Uterus (tissue), 4 donors: ENCODE data around the gene CKMT2. TPM values are rescaled to one million over a fixed set of nuclear protein-coding genes. Genes with fewer than 3 reads are reported as not detected.
"Not testable (repeated sequence)": the region's sequence is repeated elsewhere in the genome, so short reads cannot be mapped to it uniquely, and the experiment has no call there.

Experiments used
- DNase-seq, 2 donors: peaks; one replicate each; pipeline ENCODE4 v3.0.0-alpha.2; 2019 to 2020
- H3K27ac ChIP-seq, 2 donors: fragments of 200-600 bp; sonication (generic); 1 replicate in 1 of 2; 2 replicates in 1 of 2; pipeline ENCODE4 v1.5.1; 2016 to 2018
- H3K27me3 ChIP-seq, 2 donors: fragments of 200-600 bp; sonication (generic); one replicate each; pipeline ENCODE4 v1.5.1; 2018 to 2019; ENCODE audit warnings: control low read depth in 1 of 2
- H3K36me3 ChIP-seq, 2 donors: fragments of 200-600 bp; sonication (generic); one replicate each; pipeline ENCODE4 v1.5.1; 2019; ENCODE audit warnings: control low read depth in 1 of 2
- H3K4me1 ChIP-seq, 2 donors: fragments of 200-600 bp; sonication (generic); one replicate each; pipeline ENCODE4 v1.5.1; 2018 to 2019; ENCODE audit warnings: control low read depth in 1 of 2
- H3K4me3 ChIP-seq, 2 donors: fragments of 200-600 bp; sonication (generic); 1 replicate in 1 of 2; 2 replicates in 1 of 2; pipeline ENCODE4 v1.5.1; 2018 to 2019; ENCODE audit warnings: mild to moderate bottlenecking in 1 of 2
- H3K9me3 ChIP-seq, 2 donors: fragments of 200-600 bp; sonication (generic); one replicate each; pipeline ENCODE4 v1.5.1; 2019; ENCODE audit warnings: control low read depth in 1 of 2
- CTCF ChIP-seq, 4 experiments: fragments of 200-600 bp in 2 of 4; fragments of 450-650 bp in 2 of 4; sonication (generic) in 2 of 4; IDR thresholded peaks; one replicate each; pipeline ENCODE4 v1.5.1; 2016 to 2019; ENCODE audit warnings: antibody characterized with exemption in 4 of 4, mild to moderate bottlenecking in 2 of 4, moderate library complexity in 1 of 4
- POLR2A ChIP-seq, 2 donors: fragments of 450-650 bp; IDR thresholded peaks; one replicate each; pipeline ENCODE4 v1.6.1; 2016; ENCODE audit warnings: antibody characterized with exemption in 2 of 2, mild to moderate bottlenecking in 1 of 2, moderate library complexity in 1 of 2
- intact Hi-C: fragments of 100-400 bp; cut with DNase I; formaldehyde crosslinking; loops from one replicate; pipeline ENCODE4 v1.15.1; 2023; ENCODE audit warnings: low total_unique reads
- total RNA-seq, 4 donors: library from RNA; depleted of rRNA in 3 of 4; stranded (reverse); fragments of >200 nt in 3 of 4; gene quantifications; one replicate each; pipeline versions ENCODE4 v1.1.0 to v1.2.4, GENCODE V29; 2014 to 2023
- donor health status: DM: yes; HTN: yes; CAD: no.

Gene CKMT2
- total RNA-seq, 4 donors from 2014 or later: 3.5 to 20.5 (median 9.8) TPM

- Histone ChIP-seq H3K4me3 (no peak overlapping the region), H3K27ac (peak overlapping the region in 1 of 2 donors; percentile 57), H3K27me3 (no peaks in the 10 kb centered on the region), H3K9me3 (peaks cover 0 to 8% of the 10 kb centered on the region in 2 donors), H3K36me3 (no peaks in the 10 kb centered on the region), H3K4me1 (no peaks in the 10 kb centered on the region)
- intact Hi-C loops: no loop called here
- no peak for DNase-seq
- TF ChIP-seq POLR2A (IDR thresholded peaks at IDR 0.05): no peak
- no peak for TF ChIP-seq CTCF (IDR thresholded peaks at IDR 0.05)
Measured at GRCh38 chr5:81268521-81269196, 35.5 kb downstream of the CKMT2 start.

- Histone ChIP-seq H3K36me3 (no peaks in the 10 kb centered on the region), H3K9me3 (peaks cover 0 to 15% of the 10 kb centered on the region in 2 donors), H3K4me1 (no peaks in the 10 kb centered on the region), H3K4me3 (no peak overlapping the region), H3K27ac (peak overlapping the region in 1 of 2 donors; percentile 57), H3K27me3 (no peaks in the 10 kb centered on the region)
- TF ChIP-seq POLR2A (IDR thresholded peaks at IDR 0.05) (no peak), CTCF (IDR thresholded peaks at IDR 0.05) (no peak)
- intact Hi-C loops: no loop called here
- DNase-seq: no peak
Measured at GRCh38 chr5:81269751-81270393, 36.8 kb downstream of the CKMT2 start.

DNA sequence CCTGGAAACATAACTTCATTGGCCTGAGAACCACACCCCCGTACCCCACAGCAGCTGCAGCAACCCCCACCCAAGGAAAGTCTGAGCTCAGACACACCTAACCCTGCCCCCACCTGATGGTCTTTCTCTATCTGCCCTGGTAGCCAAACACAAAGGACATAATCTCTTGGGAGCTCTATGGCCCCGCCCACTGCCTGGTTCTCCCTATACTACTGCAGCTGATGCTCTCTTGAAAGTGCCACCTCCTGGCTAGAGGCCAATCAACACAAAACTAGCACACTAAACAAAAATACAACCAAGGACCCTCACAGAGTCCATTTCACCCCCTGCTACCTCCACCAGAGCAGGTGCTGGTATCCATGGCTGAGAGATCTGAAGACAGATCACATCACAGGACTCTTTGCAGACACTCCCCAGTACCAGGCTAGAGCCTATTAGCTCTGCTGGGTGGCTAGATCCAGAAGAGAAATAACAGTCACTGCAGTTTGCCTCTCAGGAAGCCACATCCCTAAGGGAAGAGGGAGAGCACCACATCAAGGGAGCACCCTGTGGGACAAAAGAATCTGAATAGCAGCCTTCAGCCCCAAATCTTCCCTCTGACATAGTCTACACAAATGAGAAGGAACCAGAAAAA lies 37.4 kb downstream of the CKMT2 start:
- H3K4me1 ChIP-seq, intact Hi-C loops, H3K27me3 ChIP-seq, DNase-seq, H3K27ac ChIP-seq, H3K4me3 ChIP-seq, H3K36me3 ChIP-seq: not testable (repeated sequence)
- H3K9me3 ChIP-seq: peaks cover 0 to 21% of the 10 kb centered on the region in 2 donors

DNA sequence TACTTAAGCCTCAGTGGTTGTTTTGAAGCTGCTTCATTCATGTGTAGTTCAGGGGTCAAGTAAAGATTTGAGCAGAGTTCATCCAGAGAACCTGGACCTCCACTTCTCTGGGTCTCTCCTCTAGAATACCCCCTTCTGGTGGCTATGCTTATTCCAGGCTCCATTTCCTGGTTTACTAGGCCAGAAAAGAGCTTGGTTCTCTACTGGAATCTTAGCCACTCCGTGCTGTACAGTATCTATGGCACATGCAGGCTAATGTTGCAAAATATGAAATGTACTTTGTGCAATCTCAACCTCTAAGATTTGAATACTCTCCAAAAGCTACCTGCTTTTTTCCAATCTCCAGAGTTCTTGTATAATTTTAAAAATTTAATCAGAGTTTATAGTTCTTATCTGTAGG lies 50.9 kb downstream of the CKMT2 start:
- TF ChIP-seq POLR2A (IDR thresholded peaks at IDR 0.05) (no peak), CTCF (IDR thresholded peaks at IDR 0.05) (no peak)
- DNase-seq: no peak
- Histone ChIP-seq H3K4me3 (no peak overlapping the region), H3K9me3 (no peaks in the 10 kb centered on the region), H3K36me3 (no peaks in the 10 kb centered on the region), H3K27ac (no peak overlapping the region), H3K27me3 (no peaks in the 10 kb centered on the region), H3K4me1 (no peaks in the 10 kb centered on the region)
- intact Hi-C loops: no loop called here

DNA sequence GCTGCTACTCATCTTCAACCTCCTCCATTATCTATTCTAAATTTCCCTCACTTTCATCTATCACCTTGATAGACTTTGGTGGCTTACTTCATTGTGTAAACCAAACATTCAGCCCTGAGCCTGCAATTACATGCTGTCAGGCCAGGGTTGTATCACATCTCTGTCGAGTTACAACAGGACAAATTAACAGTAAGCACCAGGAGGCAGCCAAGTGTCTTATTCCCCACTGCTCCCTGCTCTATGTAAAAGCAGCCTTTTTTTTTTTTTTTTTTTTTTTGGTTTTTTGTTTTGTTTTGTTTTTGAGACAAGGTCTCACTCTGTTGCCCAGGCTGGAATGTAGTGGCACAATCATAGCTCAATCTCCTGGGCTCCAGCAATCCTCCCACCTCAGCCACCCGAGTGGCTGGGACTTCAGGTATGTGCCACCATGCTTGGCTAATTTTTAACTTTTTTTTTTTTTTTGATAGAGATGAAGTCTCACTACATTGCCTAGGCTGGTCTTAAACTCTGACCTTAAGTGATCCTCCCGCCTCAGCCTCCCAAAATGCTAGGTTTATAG lies 53.0 kb downstream of the CKMT2 start:
- Histone ChIP-seq H3K9me3 (no peaks in the 10 kb centered on the region), H3K27me3 (no peaks in the 10 kb centered on the region), H3K4me1 (no peaks in the 10 kb centered on the region), H3K36me3 (no peaks in the 10 kb centered on the region), H3K27ac (no peak overlapping the region), H3K4me3 (no peak overlapping the region)
- intact Hi-C loops: no loop called here
- TF ChIP-seq CTCF (IDR thresholded peaks at IDR 0.05) (no peak), POLR2A (IDR thresholded peaks at IDR 0.05) (no peak)
- no peak for DNase-seq
